ENCODE results near the gene ALPI. TPM values are rescaled to one million over a fixed set of nuclear protein-coding genes. Genes with fewer than 3 reads are reported as not detected.

ALPI gene
- total RNA-seq, 1 experiment from 2014 or later: not detected

GRCh38 chr2:232477751-232478510, 22.0 kb downstream of the ALPI start (continued):
- TF ChIP-seq, protein P1, sequence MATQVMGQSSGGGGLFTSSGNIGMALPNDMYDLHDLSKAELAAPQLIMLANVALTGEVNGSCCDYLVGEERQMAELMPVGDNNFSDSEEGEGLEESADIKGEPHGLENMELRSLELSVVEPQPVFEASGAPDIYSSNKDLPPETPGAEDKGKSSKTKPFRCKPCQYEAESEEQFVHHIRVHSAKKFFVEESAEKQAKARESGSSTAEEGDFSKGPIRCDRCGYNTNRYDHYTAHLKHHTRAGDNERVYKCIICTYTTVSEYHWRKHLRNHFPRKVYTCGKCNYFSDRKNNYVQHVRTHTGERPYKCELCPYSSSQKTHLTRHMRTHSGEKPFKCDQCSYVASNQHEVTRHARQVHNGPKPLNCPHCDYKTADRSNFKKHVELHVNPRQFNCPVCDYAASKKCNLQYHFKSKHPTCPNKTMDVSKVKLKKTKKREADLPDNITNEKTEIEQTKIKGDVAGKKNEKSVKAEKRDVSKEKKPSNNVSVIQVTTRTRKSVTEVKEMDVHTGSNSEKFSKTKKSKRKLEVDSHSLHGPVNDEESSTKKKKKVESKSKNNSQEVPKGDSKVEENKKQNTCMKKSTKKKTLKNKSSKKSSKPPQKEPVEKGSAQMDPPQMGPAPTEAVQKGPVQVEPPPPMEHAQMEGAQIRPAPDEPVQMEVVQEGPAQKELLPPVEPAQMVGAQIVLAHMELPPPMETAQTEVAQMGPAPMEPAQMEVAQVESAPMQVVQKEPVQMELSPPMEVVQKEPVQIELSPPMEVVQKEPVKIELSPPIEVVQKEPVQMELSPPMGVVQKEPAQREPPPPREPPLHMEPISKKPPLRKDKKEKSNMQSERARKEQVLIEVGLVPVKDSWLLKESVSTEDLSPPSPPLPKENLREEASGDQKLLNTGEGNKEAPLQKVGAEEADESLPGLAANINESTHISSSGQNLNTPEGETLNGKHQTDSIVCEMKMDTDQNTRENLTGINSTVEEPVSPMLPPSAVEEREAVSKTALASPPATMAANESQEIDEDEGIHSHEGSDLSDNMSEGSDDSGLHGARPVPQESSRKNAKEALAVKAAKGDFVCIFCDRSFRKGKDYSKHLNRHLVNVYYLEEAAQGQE (IDR thresholded peaks at IDR 0.05; ENCODE audit: low read depth): no peak
- no peak for TF ChIP-seq SRF (IDR thresholded peaks at IDR 0.05; ENCODE audit: low read depth)

GRCh38 chr2:232478571-232479340, 22.8 kb downstream of the ALPI start:
- peaks cover 12% of the 10 kb centered on the region; the same call in 1 of the 2 replicates for H3K27me3 ChIP-seq (ENCODE audit: insufficient read depth, low read length)
- TF ChIP-seq CBX3 (IDR thresholded peaks at IDR 0.05; ENCODE audit: low read depth): no peak
- TF ChIP-seq POLR2AphosphoS5 (IDR thresholded peaks at IDR 0.05; ENCODE audit: low read depth, low read length): no peak
- TF ChIP-seq YY1 (IDR thresholded peaks at IDR 0.05; ENCODE audit: extremely low read depth, insufficient replicate concordance, low read depth, low read length): no peak
- TF ChIP-seq POLR2A (IDR thresholded peaks at IDR 0.05; ENCODE audit: borderline replicate concordance, extremely low read depth, insufficient read depth, insufficient read length): no peak
- TF ChIP-seq SP1 (IDR thresholded peaks at IDR 0.05; ENCODE audit: low read depth): no peak
- TF ChIP-seq EZH2 (IDR thresholded peaks at IDR 0.05): no peak
- TF ChIP-seq, protein P2, sequence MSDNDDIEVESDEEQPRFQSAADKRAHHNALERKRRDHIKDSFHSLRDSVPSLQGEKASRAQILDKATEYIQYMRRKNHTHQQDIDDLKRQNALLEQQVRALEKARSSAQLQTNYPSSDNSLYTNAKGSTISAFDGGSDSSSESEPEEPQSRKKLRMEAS (IDR thresholded peaks at IDR 0.05): no peak
- no peak for TF ChIP-seq JUND (IDR thresholded peaks at IDR 0.05)
- TF ChIP-seq, protein P3, sequence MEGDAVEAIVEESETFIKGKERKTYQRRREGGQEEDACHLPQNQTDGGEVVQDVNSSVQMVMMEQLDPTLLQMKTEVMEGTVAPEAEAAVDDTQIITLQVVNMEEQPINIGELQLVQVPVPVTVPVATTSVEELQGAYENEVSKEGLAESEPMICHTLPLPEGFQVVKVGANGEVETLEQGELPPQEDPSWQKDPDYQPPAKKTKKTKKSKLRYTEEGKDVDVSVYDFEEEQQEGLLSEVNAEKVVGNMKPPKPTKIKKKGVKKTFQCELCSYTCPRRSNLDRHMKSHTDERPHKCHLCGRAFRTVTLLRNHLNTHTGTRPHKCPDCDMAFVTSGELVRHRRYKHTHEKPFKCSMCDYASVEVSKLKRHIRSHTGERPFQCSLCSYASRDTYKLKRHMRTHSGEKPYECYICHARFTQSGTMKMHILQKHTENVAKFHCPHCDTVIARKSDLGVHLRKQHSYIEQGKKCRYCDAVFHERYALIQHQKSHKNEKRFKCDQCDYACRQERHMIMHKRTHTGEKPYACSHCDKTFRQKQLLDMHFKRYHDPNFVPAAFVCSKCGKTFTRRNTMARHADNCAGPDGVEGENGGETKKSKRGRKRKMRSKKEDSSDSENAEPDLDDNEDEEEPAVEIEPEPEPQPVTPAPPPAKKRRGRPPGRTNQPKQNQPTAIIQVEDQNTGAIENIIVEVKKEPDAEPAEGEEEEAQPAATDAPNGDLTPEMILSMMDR (IDR thresholded peaks at IDR 0.05 in 2 of 3, conservative IDR thresholded peaks at IDR 0.05 in 1 of 3; ENCODE audit: borderline replicate concordance in 1 of 3, insufficient read depth in 1 of 3, low read depth in 2 of 3, low read length in 2 of 3): no peak
- no peak for TF ChIP-seq ZNF274 (IDR thresholded peaks at IDR 0.05; ENCODE audit: low read depth, low read length)
- no peak for TF ChIP-seq CEBPB (IDR thresholded peaks at IDR 0.05; ENCODE audit: low read depth)
- TF ChIP-seq, protein P1 (IDR thresholded peaks at IDR 0.05; ENCODE audit: low read depth): no peak
- no peak for TF ChIP-seq SRF (IDR thresholded peaks at IDR 0.05; ENCODE audit: low read depth)
- no peak for TF ChIP-seq ZFX (IDR thresholded peaks at IDR 0.05)

More at GRCh38 chr2:232478571-232479340, 22.8 kb downstream of the ALPI start:
- Histone ChIP-seq H3K9me2 (ENCODE audit: insufficient read depth) (no peaks in the 10 kb centered on the region), H3K9ac (ENCODE audit: low read length) (no peak overlapping the region), H3K4me2 (ENCODE audit: low read length) (no peak overlapping the region), H3K79me2 (ENCODE audit: insufficient read depth, low read length) (no peaks in the 10 kb centered on the region), H3K4me1 (ENCODE audit: control insufficient read depth in 1 of 2, insufficient read depth in 2 of 2, low read length in 2 of 2) (no peaks in the 10 kb centered on the region), H3K36me3 (ENCODE audit: control insufficient read depth in 1 of 2, insufficient read depth in 2 of 2, low read length in 2 of 2) (no peaks in the 10 kb centered on the region), H2AFZ (ENCODE audit: low read depth, low read length, poor library complexity, severe bottlenecking) (no peak overlapping the region), H4K20me1 (ENCODE audit: insufficient read depth) (no peaks in the 10 kb centered on the region), H3K27ac (ENCODE audit: low read depth, low read length) (no peak overlapping the region), H3K9me3 (ENCODE audit: control insufficient read depth in 1 of 2, insufficient read depth in 1 of 2, low read depth in 1 of 2, low read length in 2 of 2) (no peaks in the 10 kb centered on the region), H3K4me3 (replicated peaks in 1 of 2; ENCODE audit: low read depth in 1 of 2, low read length in 2 of 2) (no peak overlapping the region)
- BruUV-seq (replicated peaks): no TSS peak
- CTCF ChIA-PET: no interaction called here
- intact Hi-C loops (cut with micrococcal nuclease): no loop called here
- POLR2A ChIA-PET: no interaction called here
- RAD21 ChIA-PET (ENCODE audit: low non-redundant PET in 1 of 2, low total read pairs in 2 of 2, uncharacterized antibody in 2 of 2, unreplicated experiment in 2 of 2): no interaction called here
- ATAC-seq (no peak), DNase-seq (ENCODE audit: low read depth, low spot score) (no peak)

All from HCT116 (cell line).